Neural progenitor cell (in vitro differentiated cells): ENCODE results near the gene KANK4. TPM values are rescaled to one million over a fixed set of nuclear protein-coding genes. Genes with fewer than 3 reads are reported as not detected.

Experiments
- DNase-seq: peaks from one replicate; pipeline ENCODE4 v3.0.0-alpha.2; 2016; ENCODE audit warnings: low spot score
- H2AFZ ChIP-seq: fragments of 200-600 bp; sonication (generic); replicated peaks from 2 replicates; pipeline ENCODE4 v1.6.1; 2016; ENCODE audit warnings: antibody characterized with exemption
- H3F3A ChIP-seq: fragments of 200-600 bp; sonication (generic); 2 replicates; pipeline ENCODE4 v1.6.1; 2016; ENCODE audit warnings: antibody characterized with exemption, low read depth
- H3K27ac ChIP-seq: fragments of 200-600 bp; sonication (generic); 2 replicates; pipeline ENCODE4 v1.5.1; 2016; ENCODE audit warnings: mild to moderate bottlenecking
- H3K27me3 ChIP-seq: fragments of 200-600 bp; sonication (generic); 2 replicates; pipeline ENCODE4 v1.6.1; 2016; ENCODE audit warnings: mild to moderate bottlenecking, moderate library complexity
- H3K36me3 ChIP-seq: fragments of 200-600 bp; sonication (generic); 2 replicates; pipeline ENCODE4 v1.5.1; 2016
- H3K4me1 ChIP-seq: fragments of 200-600 bp; sonication (generic); 2 replicates; pipeline ENCODE4 v1.6.1; 2016; ENCODE audit warnings: mixed run types
- H3K4me2 ChIP-seq: fragments of 200-600 bp; sonication (generic); 2 replicates; pipeline ENCODE4 v1.6.1; 2016
- H3K4me3 ChIP-seq: fragments of 200-600 bp; sonication (generic); 2 replicates; pipeline ENCODE4 v1.5.1; 2016
- H3K79me2 ChIP-seq: fragments of 200-600 bp; sonication (generic); 2 replicates; pipeline ENCODE4 v1.6.1; 2016; ENCODE audit warnings: low read depth
- H3K9ac ChIP-seq: fragments of 200-600 bp; sonication (generic); 2 replicates; pipeline ENCODE4 v1.6.1; 2016
- H3K9me3 ChIP-seq: fragments of 200-600 bp; sonication (generic); 2 replicates; pipeline ENCODE4 v1.5.1; 2016; ENCODE audit warnings: low read depth
- H4K20me1 ChIP-seq: fragments of 200-600 bp; sonication (generic); 2 replicates; pipeline ENCODE4 v1.6.1; 2016; ENCODE audit warnings: low read depth
- H3K27ac Mint-ChIP-seq: 3 replicates; pipeline ENCODE4 v1.8.0; 2021; ENCODE audit warnings: mixed read lengths
- H3K27me3 Mint-ChIP-seq: 2 replicates; pipeline ENCODE4 v1.8.0; 2022; ENCODE audit warnings: low read depth, mild to moderate bottlenecking, inconsistent platforms, moderate library complexity, mixed read lengths; ENCODE audit not compliant: insufficient read depth
- H3K36me3 Mint-ChIP-seq: 3 replicates; pipeline ENCODE4 v1.8.0; 2021; ENCODE audit warnings: mixed read lengths
- H3K4me1 Mint-ChIP-seq: 3 replicates; pipeline ENCODE4 v1.8.0; 2021; ENCODE audit warnings: mixed read lengths
- H3K4me3 Mint-ChIP-seq: 3 replicates; pipeline ENCODE4 v1.8.0; 2021; ENCODE audit warnings: mild to moderate bottlenecking, moderate library complexity, mixed read lengths
- H3K9me3 Mint-ChIP-seq: 3 replicates; pipeline ENCODE4 v1.8.0; 2020; ENCODE audit warnings: mixed read lengths
- CTCF ChIP-seq: fragments of 200-600 bp; sonication (generic); IDR thresholded peaks from 2 replicates; pipeline ENCODE4 v1.5.1; 2017; ENCODE audit warnings: antibody characterized with exemption, mild to moderate bottlenecking
- EZH2 ChIP-seq: fragments of 200-600 bp; sonication (generic); IDR thresholded peaks from 2 replicates; pipeline ENCODE4 v1.6.1; 2017; ENCODE audit warnings: antibody characterized with exemption, mild to moderate bottlenecking, moderate library complexity
- EZH2phosphoT487 ChIP-seq: fragments of 200-600 bp; sonication (generic); IDR thresholded peaks from 2 replicates; pipeline ENCODE4 v1.6.1; 2017; ENCODE audit warnings: antibody characterized with exemption
- total RNA-seq: library from RNA; depleted of rRNA; stranded (reverse); fragments of >200 nt; gene quantifications from 2 replicates; pipeline ENCODE4 v1.2.3, GENCODE V29; 2015; ENCODE audit warnings: low replicate concordance

The KANK4 gene
- total RNA-seq, 1 donor from 2014 or later, result not detected

DNA sequence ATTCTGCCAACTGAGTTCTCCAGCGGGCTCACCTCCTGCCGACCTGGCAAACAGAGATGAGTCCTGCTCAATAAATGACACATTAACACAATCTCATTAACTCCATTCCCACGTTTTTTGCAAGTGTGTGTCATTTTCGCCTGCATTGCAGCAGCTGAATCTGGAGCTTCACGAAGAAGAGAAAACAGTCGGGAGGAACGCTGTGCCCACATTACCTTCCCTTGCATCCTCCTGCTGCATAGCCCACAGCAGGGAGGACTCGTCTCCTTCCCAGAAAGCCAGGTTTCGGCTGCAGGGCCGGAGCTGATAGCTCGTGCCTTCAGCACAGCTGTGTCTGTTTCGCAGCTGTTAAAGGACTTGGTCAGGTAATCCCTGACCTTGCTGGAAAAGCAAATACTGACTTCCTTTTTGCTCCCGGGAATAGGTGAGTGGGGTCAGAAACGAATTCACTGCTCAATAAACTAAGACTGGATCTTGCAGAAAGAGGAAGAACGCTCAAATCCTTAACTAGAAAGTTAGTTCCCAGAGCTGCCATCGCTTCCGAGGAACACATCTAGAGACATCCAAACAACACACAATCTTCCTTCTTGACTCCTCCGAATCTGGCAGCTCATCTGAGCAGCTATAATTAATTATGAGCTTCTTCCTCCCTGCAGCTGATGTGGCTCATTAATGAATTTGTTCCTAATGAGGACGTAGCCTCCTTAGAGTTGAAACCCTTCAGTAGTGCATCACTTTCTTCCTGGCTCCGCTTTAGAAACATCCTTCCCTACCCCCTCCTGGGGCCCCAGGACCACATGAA, 33.0 kb downstream of the KANK4 start:
- Mint-ChIP-seq H3K27ac (peak overlapping the region; percentile 67), H3K4me3 (peak overlapping the region; percentile 78), H3K27me3 (peaks cover 6% of the 10 kb centered on the region), H3K4me1 (peaks cover 78% of the 10 kb centered on the region), H3K36me3 (no peaks in the 10 kb centered on the region), H3K9me3 (peaks cover 4% of the 10 kb centered on the region)
- Histone ChIP-seq H3K36me3 (no peaks in the 10 kb centered on the region), H4K20me1 (no peaks in the 10 kb centered on the region), H3K27me3 (peaks cover 96% of the 10 kb centered on the region), H3K4me1 (peaks cover 51% of the 10 kb centered on the region), H3F3A (peaks cover 44% of the 10 kb centered on the region), H3K79me2 (no peaks in the 10 kb centered on the region), H3K4me2 (peak overlapping the region; percentile 91), H3K9me3 (no peaks in the 10 kb centered on the region), H3K4me3 (peak overlapping the region; percentile 38), H3K27ac (no peak overlapping the region), H2AFZ (no peak overlapping the region), H3K9ac (no peak overlapping the region)
- DNase-seq, result peak; percentile 60
- TF ChIP-seq EZH2 (peak; percentile 30), CTCF (no peak)

GRCh38 chr1:62285440-62285839, 33.8 kb downstream of the KANK4 start:
- H3K9me3 Mint-ChIP-seq, result peaks cover 6% of the 10 kb centered on the region
- no peaks in the 10 kb centered on the region for H4K20me1 ChIP-seq
- H3K4me1 ChIP-seq, result peaks cover 51% of the 10 kb centered on the region
- no peaks in the 10 kb centered on the region for H3K79me2 ChIP-seq
- H3F3A ChIP-seq, result peaks cover 44% of the 10 kb centered on the region
- H3K27me3 Mint-ChIP-seq, result peaks cover 6% of the 10 kb centered on the region
- no peak overlapping the region for H2AFZ ChIP-seq
- peaks cover 74% of the 10 kb centered on the region for H3K4me1 Mint-ChIP-seq
- H3K27me3 ChIP-seq, result peaks cover 90% of the 10 kb centered on the region
- peaks cover 3% of the 10 kb centered on the region for H3K36me3 Mint-ChIP-seq
- H3K27ac Mint-ChIP-seq, result no peak overlapping the region
- TF ChIP-seq EZH2phosphoT487 (no peak), EZH2 (no peak), CTCF (no peak)
- no peaks in the 10 kb centered on the region for H3K36me3 ChIP-seq
- no peak overlapping the region for H3K27ac ChIP-seq
- H3K4me3 Mint-ChIP-seq, result no peak overlapping the region
- H3K9ac ChIP-seq, result no peak overlapping the region
- peak overlapping the region; percentile 91 for H3K4me2 ChIP-seq
- H3K9me3 ChIP-seq, result no peaks in the 10 kb centered on the region
- no peak for DNase-seq
- H3K4me3 ChIP-seq, result peak overlapping the region; percentile 38

DNA sequence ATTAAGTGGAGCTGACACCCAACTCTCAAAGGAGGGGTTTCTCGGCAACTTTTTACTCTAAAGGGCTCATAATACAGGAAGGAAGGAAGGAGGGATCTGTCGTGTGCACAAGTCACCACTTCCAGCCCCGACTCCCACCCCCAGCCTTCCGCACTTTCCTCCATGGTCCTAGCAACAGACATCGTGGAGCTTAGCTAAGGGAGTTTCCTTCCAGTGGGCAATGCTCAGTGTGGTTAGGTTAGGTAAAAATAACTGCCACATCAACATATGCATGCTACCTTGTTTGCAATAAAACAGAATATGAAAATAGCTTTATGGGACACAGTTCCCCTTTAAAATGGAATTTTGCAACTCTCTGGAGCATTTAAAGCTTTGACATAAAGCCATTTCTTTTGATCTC, 35.2 kb downstream of the KANK4 start:
- Histone ChIP-seq H3K9me3 (no peaks in the 10 kb centered on the region), H3K27ac (no peak overlapping the region), H3K36me3 (no peaks in the 10 kb centered on the region), H4K20me1 (no peaks in the 10 kb centered on the region), H3K4me1 (peaks cover 63% of the 10 kb centered on the region), H3K79me2 (no peaks in the 10 kb centered on the region), H2AFZ (no peak overlapping the region), H3K4me3 (no peak overlapping the region), H3K27me3 (peaks cover 80% of the 10 kb centered on the region), H3K9ac (no peak overlapping the region), H3K4me2 (peak overlapping the region; percentile 46), H3F3A (peaks cover 44% of the 10 kb centered on the region)
- no peak for DNase-seq
- Mint-ChIP-seq H3K36me3 (peaks cover 3% of the 10 kb centered on the region), H3K4me3 (no peak overlapping the region), H3K9me3 (peaks cover 3% of the 10 kb centered on the region), H3K4me1 (peaks cover 76% of the 10 kb centered on the region), H3K27ac (no peak overlapping the region), H3K27me3 (peaks cover 6% of the 10 kb centered on the region)
- no peak for TF ChIP-seq EZH2phosphoT487
